HG03108 (cell line): ENCODE results near the gene GPR35.

ENCODE experiments used
- ATAC-seq: cut with Tn5 transposase; IDR thresholded peaks from one replicate; pipeline ENCODE4 v1.9.1; 2021; ENCODE audit warnings: moderate library complexity; ENCODE audit not compliant: unreplicated experiment

GPR35 gene

DNA sequence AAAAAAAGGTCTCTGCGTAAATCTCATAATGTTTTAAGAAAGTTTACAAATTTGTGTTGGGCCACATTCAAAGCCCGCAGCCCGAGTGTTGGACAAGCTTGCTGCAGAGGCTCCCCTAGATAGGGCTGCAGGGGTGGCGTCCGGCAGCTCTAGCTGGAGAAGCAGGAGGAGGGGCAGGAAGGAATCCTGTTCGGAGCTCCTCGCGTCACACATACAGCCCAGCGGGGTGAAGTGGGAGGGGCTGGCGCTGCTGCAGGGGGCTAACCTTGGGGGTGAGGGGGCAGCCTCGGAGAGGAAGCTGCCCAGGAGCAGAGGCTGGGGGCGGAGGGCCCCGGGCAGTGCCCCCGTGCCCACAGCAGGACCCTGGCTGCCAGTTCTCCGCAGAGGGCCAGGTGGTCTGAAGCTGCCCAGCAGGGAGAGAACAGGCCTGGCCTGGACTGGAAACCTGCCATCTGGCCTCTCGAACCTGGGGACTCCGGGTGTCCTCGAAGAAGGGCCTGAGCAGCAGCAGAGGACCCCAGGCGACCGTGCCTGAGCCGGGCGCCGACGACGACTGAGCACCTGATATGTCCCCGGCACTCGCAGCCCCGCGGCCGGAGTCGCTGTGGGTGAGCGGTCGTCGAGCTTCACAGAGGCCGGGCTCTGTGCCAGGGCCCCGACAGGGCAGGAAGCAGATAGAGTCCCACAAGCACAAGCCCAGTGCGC is 2.6 kb upstream of the GPR35 start:
- no peak for ATAC-seq

DNA sequence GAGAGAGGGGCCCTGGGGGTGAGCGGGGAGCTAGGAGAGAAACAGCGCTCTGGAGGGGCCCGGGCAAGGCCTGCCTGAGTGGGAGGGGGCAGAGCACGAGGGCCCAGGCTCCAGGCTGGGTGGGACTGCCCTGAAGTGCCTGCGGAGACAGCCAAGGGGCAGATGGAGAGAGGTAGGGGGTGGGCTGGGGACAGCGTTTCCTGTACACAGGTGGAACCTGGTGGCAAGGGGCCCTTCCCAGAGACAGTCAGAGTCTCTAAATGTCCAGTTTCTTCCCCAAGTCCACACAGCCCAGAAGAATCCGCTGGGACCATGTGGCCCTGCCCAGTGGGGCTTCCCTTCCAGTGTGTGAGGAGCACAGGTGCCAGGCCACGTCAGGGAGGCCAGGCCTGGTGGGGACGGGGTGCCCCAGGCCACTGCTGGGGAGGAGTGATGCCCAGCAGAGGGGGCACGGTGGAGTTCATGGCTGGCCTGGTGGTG is 1.7 kb upstream of the GPR35 start:
- no peak for ATAC-seq

DNA sequence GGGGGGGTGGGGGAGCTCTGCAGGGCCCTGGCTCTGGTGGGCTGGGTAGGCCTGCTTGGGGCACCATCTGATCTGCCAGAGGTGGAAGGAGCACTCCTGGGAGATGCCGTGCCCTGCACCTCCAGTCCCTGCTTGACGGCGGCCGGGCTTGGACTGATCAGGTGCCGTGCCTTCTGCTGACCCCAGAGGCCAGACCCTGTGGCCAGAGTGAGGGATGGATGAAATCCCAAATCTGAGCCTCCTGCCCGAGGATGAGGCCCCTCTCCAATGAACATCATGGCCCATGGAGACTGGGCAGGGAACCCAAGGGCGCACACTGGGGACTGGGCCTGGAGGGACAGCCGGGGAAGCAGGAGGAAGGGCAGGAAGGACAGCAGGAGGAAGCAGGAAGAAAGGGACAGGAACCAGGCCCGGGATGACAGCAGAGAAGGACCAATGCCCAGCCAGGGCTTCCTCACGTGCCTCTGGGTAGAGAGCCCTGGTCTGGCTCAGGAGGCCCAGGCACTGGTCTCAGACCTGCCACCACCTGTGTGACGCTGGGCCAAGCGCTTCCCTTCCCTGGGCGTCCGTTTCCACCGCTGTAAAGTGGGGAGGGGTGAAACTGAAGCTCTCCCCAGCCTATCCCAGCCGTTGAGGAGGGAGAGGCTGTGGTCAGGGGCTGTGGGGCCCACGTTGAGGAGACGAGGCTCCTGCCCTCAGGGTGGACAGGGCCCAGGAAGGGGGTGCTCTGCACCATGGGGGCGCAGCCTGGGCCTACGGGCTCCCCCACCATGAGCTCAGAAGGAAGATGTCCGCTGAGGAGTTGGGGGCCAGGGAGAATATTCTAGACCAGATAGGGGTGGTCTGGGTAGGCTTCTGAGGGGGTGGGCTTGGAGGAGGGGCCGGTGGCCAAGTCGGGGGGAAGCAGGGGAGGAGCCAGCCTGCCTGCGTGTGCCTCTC is 1.0 kb upstream of the GPR35 start:
- no peak for ATAC-seq

DNA sequence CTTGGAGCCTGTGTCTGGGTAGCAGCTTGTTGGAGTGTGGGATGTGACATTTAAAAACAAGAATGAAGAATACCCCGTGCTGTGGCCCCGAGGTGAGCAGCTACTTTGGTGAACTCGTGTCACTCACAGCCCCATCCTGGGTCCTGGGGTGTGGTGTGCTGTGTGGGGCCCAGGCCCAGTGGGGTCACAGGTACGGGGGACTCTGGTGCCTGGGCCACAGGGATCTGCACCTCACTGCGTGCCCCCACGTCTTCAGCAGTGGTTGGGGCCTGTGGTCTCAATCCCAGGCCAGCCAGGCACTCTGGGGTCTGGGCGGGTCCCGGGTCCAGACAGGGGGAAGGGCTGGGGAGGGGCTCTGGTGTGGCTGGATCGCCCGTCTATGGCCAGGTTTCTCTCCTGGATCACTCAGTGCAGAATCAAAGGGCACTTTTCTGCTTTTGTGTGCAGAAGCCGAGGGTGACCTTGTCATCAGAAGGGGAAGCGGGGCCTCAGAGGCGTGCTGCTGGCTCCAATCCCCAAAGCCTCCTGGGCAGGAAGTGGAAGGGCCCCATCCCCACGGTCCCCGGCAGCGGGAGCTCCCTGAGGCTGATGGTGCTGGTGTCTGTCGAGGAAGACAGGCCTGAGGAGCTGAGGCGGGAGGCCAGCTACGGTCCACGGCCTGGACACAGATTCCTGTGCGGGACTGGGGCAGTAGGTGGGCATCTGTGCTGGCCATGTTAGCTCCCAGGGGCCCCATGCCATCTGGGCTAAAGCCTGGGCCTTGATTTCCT is 1.4 kb downstream of the GPR35 start:
- ATAC-seq = no peak

DNA sequence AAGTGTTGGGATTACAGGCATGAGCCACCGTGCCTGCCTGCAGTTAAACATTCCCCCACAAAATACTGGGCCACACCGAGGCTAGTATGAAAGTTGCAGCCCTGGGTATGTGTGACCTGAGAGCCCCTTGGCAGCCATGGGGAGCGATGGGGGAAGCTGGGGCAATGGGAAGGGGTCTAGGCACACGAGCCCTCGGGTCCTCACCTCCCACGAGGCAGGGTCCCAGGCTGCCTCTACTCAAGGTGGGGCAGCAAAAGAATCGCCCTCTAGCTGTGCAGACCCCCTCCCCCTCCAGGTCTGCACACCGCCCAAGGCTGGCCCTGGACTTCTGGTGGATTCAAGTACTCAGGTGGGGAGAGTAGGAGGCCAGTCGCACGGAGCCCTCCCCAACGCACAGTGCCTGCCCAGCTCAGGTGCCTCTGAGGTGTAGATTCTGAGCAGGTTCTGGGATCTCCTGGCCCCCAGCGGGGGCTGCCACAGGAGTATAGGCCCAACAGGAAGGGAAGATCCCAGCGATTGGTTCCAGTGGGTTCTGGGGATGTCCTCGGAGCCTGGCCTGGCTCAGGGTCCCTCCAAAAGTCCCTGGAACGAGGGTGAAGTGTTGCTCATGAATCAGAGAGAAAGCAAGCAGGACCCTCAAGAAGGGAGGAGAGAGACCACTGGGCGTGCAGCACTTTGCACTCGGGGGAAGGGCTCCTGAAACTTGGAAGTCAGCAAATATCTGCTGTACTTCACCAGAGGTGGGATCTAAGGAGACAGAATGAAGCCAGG is 2.6 kb downstream of the GPR35 start:
- no peak for ATAC-seq

DNA sequence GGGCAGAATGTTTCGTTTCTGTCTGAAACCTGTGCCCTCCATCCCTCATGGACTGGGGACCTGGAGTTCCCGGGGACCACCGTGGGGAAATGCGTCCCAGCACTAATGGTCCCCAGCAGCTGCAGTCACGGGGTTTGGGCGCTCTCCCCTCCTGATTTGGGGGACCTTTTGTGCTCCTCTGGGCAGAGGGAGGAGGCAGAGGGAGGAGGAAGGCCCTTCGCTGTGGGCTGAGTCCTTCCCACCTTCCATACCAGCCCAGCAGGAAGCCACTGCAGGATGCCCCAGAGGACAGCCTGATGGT is 3.2 kb downstream of the GPR35 start:
- no peak for ATAC-seq

DNA sequence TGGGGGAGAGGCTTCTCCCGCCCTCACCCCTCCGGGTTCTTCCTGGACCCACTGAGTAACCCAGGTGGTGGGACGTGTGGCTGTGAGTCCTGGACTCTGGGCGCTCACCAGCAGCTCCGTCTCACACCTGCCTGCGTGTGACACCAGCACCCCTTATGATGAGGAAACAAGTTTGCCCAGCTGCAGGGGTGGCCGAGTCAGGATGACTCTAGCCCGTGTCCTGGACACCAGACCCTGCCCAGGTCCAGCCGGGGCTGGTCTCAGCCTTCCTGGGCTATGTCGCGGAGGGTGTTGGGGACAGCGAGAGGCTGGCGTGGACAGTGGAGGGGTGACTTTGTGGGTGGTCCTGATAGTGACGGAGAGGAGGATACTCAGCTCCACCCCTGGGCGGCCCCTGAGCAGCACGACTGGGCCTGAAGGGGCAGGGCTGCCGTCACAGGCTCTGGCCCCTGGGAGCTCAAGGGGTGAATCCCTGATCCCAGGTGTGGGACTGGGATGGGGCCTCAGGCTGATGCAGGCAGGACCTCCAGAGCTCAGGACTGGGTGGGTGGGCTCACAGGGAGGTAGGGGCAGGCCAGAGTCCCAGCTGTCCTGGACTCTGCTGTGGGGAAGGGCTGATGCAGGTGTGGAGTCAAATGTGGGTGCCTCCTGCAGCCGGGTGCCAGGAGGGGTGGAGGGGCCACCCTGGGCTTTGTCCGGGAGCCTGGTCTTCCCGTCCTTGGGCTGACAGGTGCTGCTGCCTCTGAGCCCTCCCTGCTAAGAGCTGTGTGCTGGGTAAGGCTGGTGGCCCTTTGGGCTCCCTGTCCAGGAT is 3.7 kb downstream of the GPR35 start:
- ATAC-seq = no peak

DNA sequence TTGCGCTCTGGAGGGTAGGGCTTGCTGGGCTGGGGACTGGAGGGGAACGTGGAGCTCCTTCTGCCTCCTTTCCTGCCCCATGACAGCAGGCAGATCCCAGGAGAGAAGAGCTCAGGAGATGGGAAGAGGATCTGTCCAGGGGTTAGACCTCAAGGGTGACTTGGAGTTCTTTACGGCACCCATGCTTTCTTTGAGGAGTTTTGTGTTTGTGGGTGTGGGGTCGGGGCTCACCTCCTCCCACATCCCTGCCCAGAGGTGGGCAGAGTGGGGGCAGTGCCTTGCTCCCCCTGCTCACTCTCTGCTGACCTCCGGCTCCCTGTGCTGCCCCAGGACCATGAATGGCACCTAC is 4.3 kb downstream of the GPR35 start:
- no peak for ATAC-seq

DNA sequence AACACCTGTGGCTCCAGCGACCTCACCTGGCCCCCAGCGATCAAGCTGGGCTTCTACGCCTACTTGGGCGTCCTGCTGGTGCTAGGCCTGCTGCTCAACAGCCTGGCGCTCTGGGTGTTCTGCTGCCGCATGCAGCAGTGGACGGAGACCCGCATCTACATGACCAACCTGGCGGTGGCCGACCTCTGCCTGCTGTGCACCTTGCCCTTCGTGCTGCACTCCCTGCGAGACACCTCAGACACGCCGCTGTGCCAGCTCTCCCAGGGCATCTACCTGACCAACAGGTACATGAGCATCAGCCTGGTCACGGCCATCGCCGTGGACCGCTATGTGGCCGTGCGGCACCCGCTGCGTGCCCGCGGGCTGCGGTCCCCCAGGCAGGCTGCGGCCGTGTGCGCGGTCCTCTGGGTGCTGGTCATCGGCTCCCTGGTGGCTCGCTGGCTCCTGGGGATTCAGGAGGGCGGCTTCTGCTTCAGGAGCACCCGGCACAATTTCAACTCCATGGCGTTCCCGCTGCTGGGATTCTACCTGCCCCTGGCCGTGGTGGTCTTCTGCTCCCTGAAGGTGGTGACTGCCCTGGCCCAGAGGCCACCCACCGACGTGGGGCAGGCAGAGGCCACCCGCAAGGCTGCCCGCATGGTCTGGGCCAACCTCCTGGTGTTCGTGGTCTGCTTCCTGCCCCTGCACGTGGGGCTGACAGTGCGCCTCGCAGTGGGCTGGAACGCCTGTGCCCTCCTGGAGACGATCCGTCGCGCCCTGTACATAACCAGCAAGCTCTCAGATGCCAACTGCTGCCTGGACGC is 4.9 kb downstream of the GPR35 start:
- no peak for ATAC-seq

DNA sequence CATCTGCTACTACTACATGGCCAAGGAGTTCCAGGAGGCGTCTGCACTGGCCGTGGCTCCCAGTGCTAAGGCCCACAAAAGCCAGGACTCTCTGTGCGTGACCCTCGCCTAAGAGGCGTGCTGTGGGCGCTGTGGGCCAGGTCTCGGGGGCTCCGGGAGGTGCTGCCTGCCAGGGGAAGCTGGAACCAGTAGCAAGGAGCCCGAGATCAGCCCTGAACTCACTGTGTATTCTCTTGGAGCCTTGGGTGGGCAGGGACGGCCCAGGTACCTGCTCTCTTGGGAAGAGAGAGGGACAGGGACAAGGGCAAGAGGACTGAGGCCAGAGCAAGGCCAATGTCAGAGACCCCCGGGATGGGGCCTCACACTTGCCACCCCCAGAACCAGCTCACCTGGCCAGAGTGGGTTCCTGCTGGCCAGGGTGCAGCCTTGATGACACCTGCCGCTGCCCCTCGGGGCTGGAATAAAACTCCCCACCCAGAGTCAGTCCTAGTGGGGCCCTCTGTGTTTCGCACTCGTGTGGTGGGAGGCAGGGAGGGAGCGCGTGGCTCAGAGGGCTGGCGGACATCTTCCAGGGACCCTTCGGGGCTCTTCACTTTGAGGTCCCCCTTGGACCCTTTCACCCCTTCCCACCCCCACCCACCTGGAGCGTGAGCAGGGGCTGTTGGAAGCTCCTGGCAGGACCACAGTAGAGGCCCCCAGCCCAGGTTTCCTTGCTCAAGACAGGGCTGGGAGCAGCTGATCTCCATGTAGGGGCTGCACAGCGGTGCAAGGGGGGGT is 5.7 kb downstream of the GPR35 start:
- ATAC-seq = no peak

DNA sequence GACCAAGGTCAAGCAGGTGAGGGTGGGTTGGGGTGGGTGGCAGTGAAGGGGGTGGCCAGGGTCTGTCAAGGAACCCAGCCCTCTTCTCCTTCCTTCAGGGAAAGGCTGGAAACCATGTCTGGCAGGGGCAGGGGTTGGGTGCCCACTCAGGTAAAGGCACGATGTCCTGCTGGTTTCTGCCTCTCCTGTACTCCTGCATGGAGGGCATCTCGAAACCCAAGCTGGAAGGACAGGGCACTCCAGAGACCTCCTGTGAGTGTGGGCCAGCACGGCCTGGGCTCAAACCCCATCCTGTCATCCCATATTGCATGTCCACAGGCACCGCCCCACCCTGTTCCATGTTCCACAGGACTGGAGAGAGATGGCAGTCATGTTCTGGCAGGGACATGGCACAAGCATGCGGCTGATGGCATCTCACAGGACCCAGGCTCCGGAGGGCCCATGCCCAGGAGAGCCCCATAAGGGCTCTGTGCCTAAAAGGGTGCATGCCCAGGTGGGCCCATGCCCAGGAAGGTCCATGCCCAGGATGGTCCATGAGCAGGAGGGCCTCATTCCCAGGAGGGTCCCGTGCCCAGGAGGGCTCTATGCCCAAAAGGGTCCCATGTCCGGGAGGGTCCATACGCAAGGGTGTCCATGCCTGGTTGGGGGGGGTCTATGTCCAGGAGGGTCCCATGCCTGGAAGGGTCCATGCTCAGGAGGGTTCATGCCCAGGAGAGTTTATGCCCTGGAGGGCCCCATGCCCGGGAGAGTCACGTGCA is 6.4 kb downstream of the GPR35 start:
- no peak for ATAC-seq

DNA sequence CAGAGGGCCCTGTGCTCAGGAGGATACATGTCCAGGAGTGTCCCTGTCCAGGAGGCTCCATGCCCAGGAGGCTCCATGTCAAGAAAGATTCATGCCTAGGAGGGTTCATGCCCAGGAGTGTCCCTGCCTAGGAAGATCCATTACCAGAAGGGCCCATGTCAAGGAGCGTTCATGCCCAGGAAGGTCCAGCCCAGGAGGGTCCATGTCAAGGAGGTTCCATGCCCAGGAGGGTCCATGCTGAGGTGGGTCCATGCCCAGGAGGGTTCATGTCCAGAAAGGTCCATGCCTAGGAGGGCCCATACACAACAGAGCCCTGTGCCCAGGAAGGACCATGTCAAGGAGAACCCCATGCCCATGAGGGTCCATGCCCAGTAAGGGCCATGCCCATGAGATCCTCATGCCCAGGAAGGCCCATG is 7.0 kb downstream of the GPR35 start:
- no peak for ATAC-seq

DNA sequence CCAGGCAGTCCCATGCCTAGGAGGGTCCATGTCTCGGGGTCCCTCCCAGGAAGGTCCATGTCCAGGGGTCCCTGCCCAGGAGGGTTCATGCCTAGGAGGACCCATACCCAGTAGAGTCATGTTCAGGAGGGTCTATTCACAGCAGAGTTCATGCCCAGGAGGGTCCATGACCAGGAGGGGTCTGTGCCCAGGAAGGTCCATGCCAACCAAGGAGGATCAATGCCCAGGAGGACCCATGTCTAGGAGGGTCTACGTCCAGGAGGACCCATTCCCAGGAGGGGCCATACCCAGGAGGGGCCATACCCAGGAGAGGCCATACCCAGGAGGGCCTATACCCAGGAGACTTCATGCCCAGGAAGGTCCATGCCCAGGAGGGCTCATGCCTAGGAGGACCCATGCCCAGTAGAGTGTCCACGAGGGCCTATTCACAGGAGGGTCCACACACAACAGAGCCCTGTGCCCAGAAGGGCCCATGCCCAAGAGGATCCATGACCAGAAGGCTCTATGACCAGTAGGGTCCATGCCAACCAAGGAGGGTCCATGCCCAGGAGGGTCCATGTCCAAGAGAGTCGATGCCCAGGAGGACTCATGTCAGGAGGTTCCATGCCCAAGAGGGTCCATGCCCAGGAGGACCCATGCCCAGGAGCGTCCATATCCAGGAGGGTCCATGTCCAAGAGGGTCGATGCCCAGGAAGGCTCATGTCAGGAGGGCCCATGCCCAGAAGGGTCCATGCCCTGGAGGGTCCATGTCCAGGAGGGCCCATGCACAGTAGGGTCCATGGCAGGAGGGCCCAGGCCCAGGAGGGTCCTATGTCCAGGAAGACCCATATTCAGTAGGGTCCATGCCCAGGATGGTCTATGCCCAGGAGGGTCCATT is 10.1 kb downstream of the GPR35 start:
- no peak for ATAC-seq

DNA sequence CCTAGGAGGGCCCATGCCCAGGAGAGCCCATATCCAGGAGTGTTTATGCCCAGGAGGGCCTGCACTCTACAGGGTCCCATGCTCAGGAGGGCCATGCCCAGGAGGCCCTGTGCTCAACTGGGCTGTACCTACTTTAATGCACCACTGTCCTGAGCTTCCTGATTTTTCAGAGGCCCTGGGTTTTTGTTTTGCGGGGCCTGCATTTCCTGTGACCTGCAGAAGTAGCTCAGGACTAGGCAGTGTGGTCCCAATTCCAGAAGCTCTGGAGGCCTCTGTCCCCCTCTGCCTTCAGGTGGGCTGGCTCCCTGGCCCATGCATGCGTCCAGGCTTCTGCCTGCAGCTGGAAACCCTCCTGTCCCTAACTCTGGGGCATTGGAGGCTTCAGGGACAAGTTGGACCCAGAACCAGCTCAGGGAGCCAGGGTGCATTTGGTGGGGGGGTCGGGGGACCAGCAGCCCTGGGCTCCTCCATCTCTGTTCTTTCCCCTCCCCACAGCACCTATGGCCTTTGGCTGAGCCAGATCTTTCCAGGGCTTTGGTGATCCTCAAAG is 10.8 kb downstream of the GPR35 start:
- ATAC-seq = no peak

DNA sequence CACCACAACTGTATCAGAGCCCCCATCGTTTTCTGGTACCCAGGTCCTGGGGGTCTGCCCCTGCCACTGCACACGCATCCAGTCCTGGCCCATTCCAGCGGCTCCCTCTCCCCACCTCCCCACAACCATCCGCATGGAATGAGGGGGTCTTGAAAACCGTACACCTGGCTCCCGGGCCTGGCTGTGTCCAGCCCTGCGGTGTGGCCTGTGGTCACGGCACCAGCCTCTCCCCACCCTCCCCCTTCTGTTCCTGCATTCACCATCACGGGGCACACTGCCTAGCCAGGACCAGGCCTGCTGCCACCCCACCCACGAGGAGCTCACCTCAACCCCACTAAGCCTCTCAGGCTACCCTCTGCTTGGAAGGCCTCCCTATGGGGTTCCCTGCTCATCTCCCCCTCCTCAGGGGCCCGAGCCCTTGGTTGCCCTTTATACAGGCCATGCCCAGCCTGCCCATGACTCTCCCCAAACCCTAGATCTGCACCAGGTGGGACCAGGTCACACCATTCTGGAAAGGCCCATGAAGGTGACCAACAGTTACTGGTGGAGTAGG is 11.4 kb downstream of the GPR35 start:
- ATAC-seq = no peak
